Testis (tissue), 2 donors: ENCODE measurements around the gene TMEM201.

ENCODE experiments used
- POLR2A ChIP-seq: fragments of 450-650 bp; IDR thresholded peaks from one replicate; pipeline ENCODE4 v1.6.1; 2017; ENCODE audit warnings: antibody characterized with exemption, mild to moderate bottlenecking, moderate library complexity
- TF ChIP-seq, protein P1 (sequence below), 3 experiments: fragments of 450-650 bp in 2 of 3; fragments of 200-600 bp in 1 of 3; sonication (generic) in 1 of 3; IDR thresholded peaks; one replicate each; pipeline ENCODE4 v1.5.1; 2016 to 2019; ENCODE audit warnings: antibody characterized with exemption in 3 of 3, mild to moderate bottlenecking in 2 of 3, moderate library complexity in 1 of 3

DNA sequence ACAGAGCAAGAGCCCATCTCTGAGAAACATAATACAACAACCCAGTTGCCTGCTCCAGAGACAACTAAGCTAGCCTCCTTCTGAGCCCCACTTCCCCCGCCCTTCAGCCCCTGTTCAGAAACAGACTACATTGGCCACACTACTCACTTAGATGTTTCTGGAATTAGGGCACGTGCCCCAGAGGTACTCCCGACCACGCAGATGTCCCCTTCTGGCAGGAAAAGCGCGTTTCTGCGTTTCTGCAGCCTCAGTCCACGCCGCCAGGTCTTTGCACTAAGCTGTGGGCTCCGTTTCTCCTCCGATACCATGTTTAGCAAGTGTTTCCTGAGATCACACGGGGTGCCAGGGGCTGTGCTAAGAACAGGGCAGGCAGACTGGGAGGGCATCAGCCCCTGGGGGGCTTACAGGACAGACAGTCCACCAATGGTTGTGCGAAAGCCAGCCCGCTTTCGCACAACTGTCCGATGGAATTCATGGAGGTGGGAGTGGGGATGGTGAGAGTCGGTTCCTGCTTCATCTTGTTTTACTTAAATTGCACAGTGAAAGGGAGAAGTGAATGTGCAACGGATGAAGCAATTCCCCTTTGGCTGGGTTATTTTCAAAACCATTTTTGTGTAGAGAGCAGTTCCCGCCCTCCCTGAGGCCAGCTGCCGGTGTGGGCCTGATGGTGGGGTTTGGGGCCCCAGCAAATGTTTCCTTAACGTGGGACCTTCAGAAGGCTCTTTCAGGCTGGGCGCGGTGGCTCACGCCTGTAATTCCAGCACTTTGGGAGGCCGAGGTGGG, 65.5 kb downstream of the TMEM201 start:
- TF ChIP-seq, protein P1, sequence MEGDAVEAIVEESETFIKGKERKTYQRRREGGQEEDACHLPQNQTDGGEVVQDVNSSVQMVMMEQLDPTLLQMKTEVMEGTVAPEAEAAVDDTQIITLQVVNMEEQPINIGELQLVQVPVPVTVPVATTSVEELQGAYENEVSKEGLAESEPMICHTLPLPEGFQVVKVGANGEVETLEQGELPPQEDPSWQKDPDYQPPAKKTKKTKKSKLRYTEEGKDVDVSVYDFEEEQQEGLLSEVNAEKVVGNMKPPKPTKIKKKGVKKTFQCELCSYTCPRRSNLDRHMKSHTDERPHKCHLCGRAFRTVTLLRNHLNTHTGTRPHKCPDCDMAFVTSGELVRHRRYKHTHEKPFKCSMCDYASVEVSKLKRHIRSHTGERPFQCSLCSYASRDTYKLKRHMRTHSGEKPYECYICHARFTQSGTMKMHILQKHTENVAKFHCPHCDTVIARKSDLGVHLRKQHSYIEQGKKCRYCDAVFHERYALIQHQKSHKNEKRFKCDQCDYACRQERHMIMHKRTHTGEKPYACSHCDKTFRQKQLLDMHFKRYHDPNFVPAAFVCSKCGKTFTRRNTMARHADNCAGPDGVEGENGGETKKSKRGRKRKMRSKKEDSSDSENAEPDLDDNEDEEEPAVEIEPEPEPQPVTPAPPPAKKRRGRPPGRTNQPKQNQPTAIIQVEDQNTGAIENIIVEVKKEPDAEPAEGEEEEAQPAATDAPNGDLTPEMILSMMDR (IDR thresholded peaks at IDR 0.05), result no peak
- no peak for TF ChIP-seq POLR2A
